ENCODE measurements around the gene SRRM3.

The SRRM3 gene

GRCh38 chr7:76254781-76255180 is 53.1 kb downstream of the SRRM3 start:
- no peak for TF ChIP-seq CTCF (conservative IDR thresholded peaks at IDR 0.05)
- no peak overlapping the region for H3K27ac ChIP-seq

DNA sequence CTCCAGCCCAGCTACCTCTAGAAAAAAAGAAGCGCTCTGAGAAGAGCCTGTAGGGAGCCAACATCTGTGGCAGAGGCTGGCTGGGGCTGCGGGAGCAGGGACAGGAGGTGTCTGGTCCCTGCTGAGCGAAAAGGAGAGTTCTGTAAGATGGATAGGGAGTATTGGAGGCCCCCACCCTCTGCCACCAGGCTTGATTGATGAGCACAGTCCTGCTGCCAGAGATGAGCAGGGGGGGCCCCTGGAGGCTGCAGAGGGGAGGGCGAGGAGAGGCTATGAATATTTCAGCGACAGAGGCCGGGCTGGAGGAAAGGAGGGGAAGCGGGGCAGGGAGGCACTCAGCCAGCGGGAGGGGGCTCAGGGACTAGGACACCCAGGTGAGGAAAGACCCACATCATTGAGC is 56.3 kb downstream of the SRRM3 start:
- 0 out of 2 replicates have a peak, but pooled peaks have one; percentile 10 for TF ChIP-seq CTCF (conservative IDR thresholded peaks at IDR 0.05)
- H3K27ac ChIP-seq, result no peak overlapping the region

DNA sequence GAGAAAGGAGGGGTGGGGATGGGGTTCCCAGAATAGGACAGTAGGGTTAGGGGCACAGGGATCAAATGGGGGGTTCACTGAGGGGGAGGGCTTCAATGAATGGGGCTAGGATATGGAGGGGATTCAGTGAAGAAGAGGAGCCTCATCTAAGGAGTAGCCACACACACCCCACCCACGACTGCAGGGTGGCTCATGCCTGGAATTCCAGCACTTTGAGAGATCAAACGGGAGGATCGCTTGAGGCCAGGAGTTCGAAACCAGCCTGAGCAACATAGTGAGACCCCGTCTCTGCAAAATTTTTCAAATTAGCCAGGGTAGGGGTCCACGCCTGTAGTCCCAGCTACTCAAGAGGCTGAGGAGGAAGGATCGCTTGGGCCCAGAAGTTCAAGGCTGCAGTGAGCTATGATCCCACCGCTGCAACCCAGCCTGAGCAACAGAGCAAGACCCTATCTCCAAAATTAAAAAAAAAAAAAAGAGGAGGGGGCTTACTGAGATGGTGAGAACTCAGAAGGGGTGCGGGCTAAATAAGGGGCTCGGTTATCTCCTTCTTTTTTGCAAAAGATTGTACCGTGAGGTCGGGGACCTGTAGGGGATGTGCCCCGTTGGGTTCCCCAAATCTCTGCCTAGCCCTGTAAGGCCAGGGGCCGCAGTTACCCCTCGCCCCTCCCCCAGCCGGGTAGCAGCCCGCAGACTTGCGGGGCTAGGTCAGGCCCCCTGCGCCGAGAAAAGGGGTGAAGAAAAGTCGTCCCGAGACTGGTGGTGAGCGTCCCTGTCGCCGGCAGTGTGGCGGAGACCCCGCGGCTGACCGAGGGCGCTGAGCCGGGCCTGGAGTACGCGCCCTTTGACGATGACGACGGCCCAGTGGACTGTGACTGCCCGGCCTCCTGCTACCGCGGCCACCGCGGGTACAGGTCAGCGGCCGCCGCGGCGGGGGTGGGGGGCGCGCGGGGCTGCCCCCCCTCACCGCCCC is 57.7 kb downstream of the SRRM3 start:
- TF ChIP-seq CTCF (conservative IDR thresholded peaks at IDR 0.05), result no peak
- peak overlapping the region; percentile 49; the same call in 1 of the 2 replicates for H3K27ac ChIP-seq

DNA sequence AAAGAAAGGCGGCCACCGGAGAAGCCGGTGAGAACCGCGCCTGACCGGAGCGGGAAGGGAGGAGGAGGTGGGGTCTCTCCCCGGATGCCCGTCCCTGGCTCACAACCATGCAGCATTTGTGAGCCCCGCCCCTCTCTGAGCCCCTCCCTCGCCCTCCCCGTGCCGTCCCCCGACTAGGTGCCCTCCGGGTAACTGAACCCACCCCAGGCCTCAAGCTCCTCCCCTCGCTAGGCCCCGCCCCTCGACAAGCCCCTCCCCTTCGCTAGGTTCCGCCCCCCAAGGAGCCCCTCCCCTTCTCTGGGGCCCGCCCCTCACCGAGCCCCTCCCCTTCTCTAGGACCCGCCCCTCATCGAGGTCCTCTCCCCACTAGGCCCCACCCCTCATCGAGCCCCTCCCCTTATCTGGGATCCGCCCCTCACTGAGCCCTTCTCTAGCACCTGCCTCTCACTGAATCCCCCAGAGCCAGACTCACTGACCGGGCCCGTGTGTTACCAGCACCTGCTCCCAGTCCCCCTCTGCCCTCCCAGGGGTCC is 58.5 kb downstream of the SRRM3 start:
- peak overlapping the region; percentile 49; the same call in 1 of the 2 replicates for H3K27ac ChIP-seq
- no peak for TF ChIP-seq CTCF (conservative IDR thresholded peaks at IDR 0.05)

DNA sequence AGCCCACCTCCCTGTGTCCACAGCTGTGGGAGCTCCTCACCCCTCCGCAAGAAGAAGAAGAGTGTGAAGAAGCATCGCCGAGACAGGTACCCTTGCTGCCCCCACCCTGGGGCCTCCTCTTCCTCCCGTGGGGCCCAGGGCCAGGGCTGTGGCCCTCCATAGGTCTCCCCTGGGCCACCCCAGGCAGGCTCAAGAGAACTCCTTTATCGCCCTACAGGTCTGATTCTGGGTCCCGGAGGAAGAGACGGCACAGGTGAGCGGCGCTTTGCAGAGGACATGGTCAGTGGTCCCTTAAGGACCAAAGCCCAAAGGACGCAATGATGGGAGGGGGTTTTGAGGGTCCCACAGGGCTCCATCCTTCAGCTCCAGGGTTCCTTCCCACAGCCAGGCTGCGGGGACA is 59.6 kb downstream of the SRRM3 start:
- no peak for TF ChIP-seq CTCF (conservative IDR thresholded peaks at IDR 0.05)
- H3K27ac ChIP-seq, result no peak overlapping the region

DNA sequence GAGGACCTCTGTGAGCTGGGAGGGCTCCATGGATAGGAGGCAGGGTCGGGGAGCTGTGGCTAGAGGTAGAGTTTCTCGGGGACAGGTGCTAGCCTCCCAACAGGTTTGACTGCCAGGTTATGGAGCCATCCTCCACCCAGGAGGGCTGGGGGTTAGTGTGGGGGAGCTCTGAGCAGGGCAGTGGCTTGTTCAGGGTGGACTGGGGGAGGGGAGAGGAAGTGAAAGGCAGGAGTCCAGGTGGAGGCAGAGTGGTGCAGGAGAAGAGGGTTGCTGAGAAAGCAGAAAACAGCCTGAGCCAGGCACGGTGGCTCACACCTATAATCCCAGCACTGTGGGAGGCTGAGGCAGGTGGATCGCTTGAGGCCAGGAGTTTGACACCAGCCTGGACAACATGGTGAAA is 60.2 kb downstream of the SRRM3 start:
- no peak overlapping the region for H3K27ac ChIP-seq

More for the DNA sequence above, 60.2 kb downstream of the SRRM3 start:
- no peak for TF ChIP-seq CTCF (conservative IDR thresholded peaks at IDR 0.05)

Data from VCaP (cell line).